Vagina (tissue), 2 donors: ENCODE results near the gene PRR14L.

Experiments
- POLR2A ChIP-seq, 2 donors: fragments of 450-650 bp; IDR thresholded peaks; one replicate each; pipeline ENCODE4 v1.6.1; 2017; ENCODE audit warnings: antibody characterized with exemption in 2 of 2, mild to moderate bottlenecking in 2 of 2, moderate library complexity in 2 of 2
- POLR2AphosphoS5 ChIP-seq, 2 donors: sonication (generic); formaldehyde crosslinking; IDR thresholded peaks; one replicate each; pipeline ENCODE4 v1.9.0; 2017; ENCODE audit warnings: antibody characterized with exemption in 2 of 2, mild to moderate bottlenecking in 2 of 2, low read depth in 1 of 2; ENCODE audit not compliant: insufficient read depth in 1 of 2
- TF ChIP-seq, protein P1 (sequence below), 3 experiments: fragments of 450-650 bp in 2 of 3; fragments of 200-600 bp in 1 of 3; sonication (generic) in 1 of 3; IDR thresholded peaks; one replicate each; pipeline ENCODE4 v1.5.1; 2017 to 2019; ENCODE audit warnings: antibody characterized with exemption in 3 of 3, mild to moderate bottlenecking in 2 of 3, moderate library complexity in 2 of 3

DNA sequence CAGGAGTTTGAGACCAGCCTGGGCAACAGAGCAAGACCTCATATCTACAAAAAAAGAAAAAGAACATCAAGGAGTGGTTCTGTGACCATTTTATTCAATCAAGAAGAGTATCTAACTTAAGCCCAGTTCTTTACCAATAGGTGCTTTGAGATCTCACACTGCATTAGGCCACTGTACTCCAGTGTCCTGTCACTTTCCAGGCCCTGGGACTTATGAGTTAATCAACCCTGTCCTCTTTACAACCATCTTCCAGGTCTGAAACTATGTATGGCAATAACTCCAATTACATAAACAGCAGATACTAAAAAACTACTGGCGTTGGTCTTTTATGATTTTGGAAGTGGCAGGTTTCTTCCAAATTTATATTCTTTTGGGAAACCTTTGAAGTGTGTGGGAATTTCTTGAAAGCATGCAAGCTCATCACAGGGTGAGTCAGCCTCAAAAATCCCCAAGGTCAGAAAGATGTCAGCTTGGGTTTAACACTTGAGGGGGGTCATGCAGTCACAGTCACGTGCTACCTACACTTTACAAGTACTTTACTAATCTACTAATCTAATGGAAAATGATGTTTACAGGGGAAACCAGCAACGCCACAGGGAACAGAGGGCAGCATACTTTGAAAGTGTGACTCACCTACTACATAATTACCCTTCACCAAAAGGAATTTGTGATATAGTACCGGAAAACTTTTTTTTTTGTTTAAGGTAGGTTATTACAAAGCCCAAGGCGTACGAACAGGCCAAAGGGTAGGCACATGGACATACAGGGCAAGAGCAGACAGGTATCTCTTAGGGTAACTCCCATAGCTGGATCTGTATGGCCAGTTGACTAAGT lies 103.5 kb downstream of the PRR14L start:
- TF ChIP-seq, protein P1, sequence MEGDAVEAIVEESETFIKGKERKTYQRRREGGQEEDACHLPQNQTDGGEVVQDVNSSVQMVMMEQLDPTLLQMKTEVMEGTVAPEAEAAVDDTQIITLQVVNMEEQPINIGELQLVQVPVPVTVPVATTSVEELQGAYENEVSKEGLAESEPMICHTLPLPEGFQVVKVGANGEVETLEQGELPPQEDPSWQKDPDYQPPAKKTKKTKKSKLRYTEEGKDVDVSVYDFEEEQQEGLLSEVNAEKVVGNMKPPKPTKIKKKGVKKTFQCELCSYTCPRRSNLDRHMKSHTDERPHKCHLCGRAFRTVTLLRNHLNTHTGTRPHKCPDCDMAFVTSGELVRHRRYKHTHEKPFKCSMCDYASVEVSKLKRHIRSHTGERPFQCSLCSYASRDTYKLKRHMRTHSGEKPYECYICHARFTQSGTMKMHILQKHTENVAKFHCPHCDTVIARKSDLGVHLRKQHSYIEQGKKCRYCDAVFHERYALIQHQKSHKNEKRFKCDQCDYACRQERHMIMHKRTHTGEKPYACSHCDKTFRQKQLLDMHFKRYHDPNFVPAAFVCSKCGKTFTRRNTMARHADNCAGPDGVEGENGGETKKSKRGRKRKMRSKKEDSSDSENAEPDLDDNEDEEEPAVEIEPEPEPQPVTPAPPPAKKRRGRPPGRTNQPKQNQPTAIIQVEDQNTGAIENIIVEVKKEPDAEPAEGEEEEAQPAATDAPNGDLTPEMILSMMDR (IDR thresholded peaks at IDR 0.05) = no peak
- no peak for TF ChIP-seq POLR2AphosphoS5 (IDR thresholded peaks at IDR 0.05; ENCODE audit: insufficient read depth in 1 of 2, low read depth in 1 of 2)
- TF ChIP-seq POLR2A (IDR thresholded peaks at IDR 0.05) = no peak
